DLD1 (cell line): Measurements from ENCODE around the gene TDRKH.

ENCODE experiments used
- in situ Hi-C: cut with HindIII; loops from 2 replicates; pipeline ENCODE4 v1.10.0; 2017; ENCODE audit warnings: low sequenced_read_pairs

The TDRKH gene

GRCh38 chr1:151825751-151826660, 35.7 kb upstream of the TDRKH start:
- in situ Hi-C loops = no loop called here

GRCh38 chr1:151825204-151825603, 34.9 kb upstream of the TDRKH start:
- in situ Hi-C loops = no loop called here

- in situ Hi-C loops = no loop called here
Measured at GRCh38 chr1:151823175-151823574, 32.9 kb upstream of the TDRKH start.

GRCh38 chr1:151822404-151822803, 32.1 kb upstream of the TDRKH start:
- in situ Hi-C loops = no loop called here

- in situ Hi-C loops = no loop called here
Measured at GRCh38 chr1:151820940-151821339, 30.6 kb upstream of the TDRKH start.

GRCh38 chr1:151819976-151820623, 29.8 kb upstream of the TDRKH start:
- in situ Hi-C loops = no loop called here

- in situ Hi-C loops = no loop called here
Measured at GRCh38 chr1:151819227-151819835, 29.0 kb upstream of the TDRKH start.

GRCh38 chr1:151817353-151817730, 27.0 kb upstream of the TDRKH start:
- in situ Hi-C loops = no loop called here

- in situ Hi-C loops = no loop called here
Measured at GRCh38 chr1:151816548-151817352, 26.4 kb upstream of the TDRKH start.

- in situ Hi-C loops = no loop called here
Measured at GRCh38 chr1:151815716-151816327, 25.5 kb upstream of the TDRKH start.

- in situ Hi-C loops = no loop called here
Measured at GRCh38 chr1:151814971-151815545, 24.8 kb upstream of the TDRKH start.

GRCh38 chr1:151814426-151814825, 24.1 kb upstream of the TDRKH start:
- in situ Hi-C loops = no loop called here

GRCh38 chr1:151813271-151813977, 23.1 kb upstream of the TDRKH start:
- in situ Hi-C loops = no loop called here

- in situ Hi-C loops = no loop called here
Measured at GRCh38 chr1:151811181-151811580, 20.9 kb upstream of the TDRKH start.

GRCh38 chr1:151809985-151810556, 19.8 kb upstream of the TDRKH start:
- in situ Hi-C loops = no loop called here

- in situ Hi-C loops = no loop called here
Measured at GRCh38 chr1:151809290-151809984, 19.1 kb upstream of the TDRKH start.

- in situ Hi-C loops = no loop called here
Measured at GRCh38 chr1:151807766-151808165, 17.5 kb upstream of the TDRKH start.

GRCh38 chr1:151807131-151807530, 16.8 kb upstream of the TDRKH start:
- in situ Hi-C loops = no loop called here

- in situ Hi-C loops = no loop called here
Measured at GRCh38 chr1:151806170-151806569, 15.9 kb upstream of the TDRKH start.
